Measurements from ENCODE around the gene CLDN14. TPM values are rescaled to one million over a fixed set of nuclear protein-coding genes. Genes with fewer than 3 reads are reported as not detected.

CLDN14 gene
- total and polyA plus RNA-seq, 2 donors (not counting 1 experiment from before 2014, with no cell fraction given), result 0.39 TPM; not detected in 1

DNA sequence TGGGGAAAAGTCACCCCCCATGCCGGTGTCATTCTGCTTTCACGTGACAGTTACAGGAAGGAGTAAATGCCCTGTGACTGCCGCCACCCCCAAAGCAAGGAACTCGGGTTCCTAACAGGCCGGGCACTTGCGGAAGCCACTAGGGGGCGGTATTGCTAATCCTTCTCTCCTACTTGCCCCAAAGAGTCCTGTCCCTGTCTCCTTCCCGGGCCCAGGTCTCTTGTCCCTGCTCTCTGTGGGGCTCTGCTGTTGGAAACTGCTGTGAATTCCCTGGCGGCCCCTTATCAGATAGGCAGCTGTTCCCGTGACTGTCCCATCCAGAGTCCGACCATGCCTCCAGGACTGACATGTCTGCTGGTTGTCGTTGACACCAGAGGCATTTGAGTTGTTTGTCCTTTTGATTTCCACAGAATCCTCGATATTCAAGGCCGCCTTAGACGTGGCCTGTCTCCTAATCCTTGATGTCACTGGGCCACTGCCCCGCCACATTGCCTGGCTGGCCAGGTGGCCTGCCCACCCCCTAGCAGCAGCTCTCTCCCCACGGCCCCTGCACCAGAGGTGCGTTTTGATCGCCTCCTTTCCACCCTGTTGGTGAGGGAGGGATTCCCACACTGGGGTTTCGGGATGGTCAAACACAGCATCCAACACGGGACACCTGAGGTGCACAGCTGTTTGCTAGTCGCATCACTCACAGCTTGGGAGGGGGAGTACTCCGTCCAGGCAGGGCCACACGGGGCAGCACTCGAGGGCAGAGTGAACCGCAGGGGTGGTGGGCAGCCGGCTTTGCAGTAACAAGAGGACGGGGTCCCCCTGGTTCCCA, 57.4 kb downstream of the CLDN14 start:
- Histone ChIP-seq H3K36me3 (replicated peaks in 1 of 2; ENCODE audit: control extremely low read depth in 1 of 2, control insufficient read depth in 1 of 2, extremely low read depth in 1 of 2, insufficient read depth in 2 of 2, low read length in 1 of 2) (no peaks in the 10 kb centered on the region), H3K4me1 (ENCODE audit: control insufficient read depth in 2 of 2, insufficient read depth in 2 of 2, low read length in 2 of 2) (no peaks in the 10 kb centered on the region), H4K20me1 (ENCODE audit: control insufficient read depth, insufficient read depth, low read length, poor library complexity, severe bottlenecking) (no peaks in the 10 kb centered on the region), H3K9me3 (ENCODE audit: control extremely low read depth in 1 of 3, control insufficient read depth in 2 of 3, insufficient read depth in 1 of 3, low read length in 2 of 3) (no peaks in the 10 kb centered on the region), H3K27ac (ENCODE audit: low read length in 2 of 2) (no peak overlapping the region), H2AFZ (ENCODE audit: insufficient read depth, low read depth, low read length, poor library complexity, severe bottlenecking) (no peak overlapping the region), H3K4me3 (ENCODE audit: control extremely low read depth in 1 of 5, extremely low read depth in 1 of 5, insufficient read depth in 1 of 5, low read depth in 2 of 5, low read length in 4 of 5) (no peak overlapping the region), H3K9ac (ENCODE audit: low read length) (no peak overlapping the region), H3K27me3 (replicated peaks in 1 of 4; ENCODE audit: control extremely low read depth in 1 of 4, control insufficient read depth in 3 of 4, insufficient read depth in 4 of 4, low read length in 3 of 4) (no peaks in the 10 kb centered on the region), H3K79me2 (ENCODE audit: control insufficient read depth, insufficient read depth, low read length) (no peaks in the 10 kb centered on the region), H3K4me2 (replicated peaks; ENCODE audit: low read depth, low read length, poor library complexity, severe bottlenecking) (no peak overlapping the region)
- ChIA-PET POLR2A (no interaction called here), CTCF (interaction anchor here (0.8 to 1.9 kb wide), 3 partner anchors 8 to 17 kb away, joined by 3 to 7 read pairs (median 5); no protein-coding TSS in a partner anchor)
- Mint-ChIP-seq H3K4me3 (no peak overlapping the region), H3K4me1 (peaks cover 1% of the 10 kb centered on the region), H3K27ac (no peak overlapping the region), H3K27me3 (no peaks in the 10 kb centered on the region), H3K9me3 (ENCODE audit: insufficient read depth) (no peaks in the 10 kb centered on the region)
- peak; percentile 26 for DNase-seq
- ATAC-seq (ENCODE audit: low read depth), result no peak
- TF ChIP-seq EZH2 (IDR thresholded peaks at IDR 0.05; ENCODE audit: borderline replicate concordance, insufficient read depth, low read depth, low read length, poor library complexity, severe bottlenecking), result no peak
- TF ChIP-seq, protein P1, sequence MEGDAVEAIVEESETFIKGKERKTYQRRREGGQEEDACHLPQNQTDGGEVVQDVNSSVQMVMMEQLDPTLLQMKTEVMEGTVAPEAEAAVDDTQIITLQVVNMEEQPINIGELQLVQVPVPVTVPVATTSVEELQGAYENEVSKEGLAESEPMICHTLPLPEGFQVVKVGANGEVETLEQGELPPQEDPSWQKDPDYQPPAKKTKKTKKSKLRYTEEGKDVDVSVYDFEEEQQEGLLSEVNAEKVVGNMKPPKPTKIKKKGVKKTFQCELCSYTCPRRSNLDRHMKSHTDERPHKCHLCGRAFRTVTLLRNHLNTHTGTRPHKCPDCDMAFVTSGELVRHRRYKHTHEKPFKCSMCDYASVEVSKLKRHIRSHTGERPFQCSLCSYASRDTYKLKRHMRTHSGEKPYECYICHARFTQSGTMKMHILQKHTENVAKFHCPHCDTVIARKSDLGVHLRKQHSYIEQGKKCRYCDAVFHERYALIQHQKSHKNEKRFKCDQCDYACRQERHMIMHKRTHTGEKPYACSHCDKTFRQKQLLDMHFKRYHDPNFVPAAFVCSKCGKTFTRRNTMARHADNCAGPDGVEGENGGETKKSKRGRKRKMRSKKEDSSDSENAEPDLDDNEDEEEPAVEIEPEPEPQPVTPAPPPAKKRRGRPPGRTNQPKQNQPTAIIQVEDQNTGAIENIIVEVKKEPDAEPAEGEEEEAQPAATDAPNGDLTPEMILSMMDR (IDR thresholded peaks at IDR 0.05), result peak; percentile 14
- intact Hi-C loops (cut with micrococcal nuclease), result no loop called here
- WGBS (ENCODE audit: insufficient coverage), result 68% methylated on average over 21 of the region's 28 CpGs
